ENCODE results near the gene PSD4.

DNA sequence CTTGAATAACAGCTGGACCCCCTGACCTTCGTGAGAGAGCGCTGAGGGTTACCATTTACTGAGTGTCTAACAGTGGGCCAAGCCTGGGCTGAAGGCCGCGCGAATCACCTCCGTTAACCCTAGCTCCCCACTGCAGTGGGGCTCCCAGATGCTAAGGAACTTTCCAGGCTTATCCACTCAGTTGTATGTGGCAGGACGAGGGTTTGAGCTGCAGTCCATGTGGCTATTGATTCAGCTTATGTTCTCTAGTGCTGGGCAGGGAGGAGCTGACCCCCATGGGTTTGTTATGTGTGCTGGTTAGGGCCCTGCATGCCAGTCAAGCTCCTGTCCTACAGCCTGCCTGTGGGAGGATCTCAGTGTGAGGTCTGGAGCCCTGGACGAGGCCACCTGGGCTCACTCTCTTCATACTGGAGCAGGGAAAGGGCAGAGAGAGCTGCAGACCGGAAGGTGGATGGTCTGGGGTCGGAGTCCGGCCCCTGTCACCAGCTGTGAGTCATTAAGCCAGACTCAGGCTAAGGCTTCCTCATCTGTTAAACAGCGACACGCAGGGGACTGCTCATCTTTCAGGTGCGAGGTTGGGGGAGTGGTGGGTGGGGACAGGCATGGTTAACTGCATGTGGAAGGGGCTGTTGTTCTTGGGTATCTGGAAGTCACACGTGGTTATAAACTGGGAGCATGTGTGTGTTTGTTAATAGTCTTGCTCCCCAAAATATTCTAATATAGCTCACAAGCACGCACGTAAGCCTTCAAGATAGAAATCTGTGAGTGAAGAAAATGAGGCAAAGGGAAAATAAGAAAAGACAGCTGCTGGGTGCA is 6.6 kb downstream of the PSD4 start:
- TF ChIP-seq ZNF24 (IDR thresholded peaks at IDR 0.05) = no peak
- TF ChIP-seq, protein P1, sequence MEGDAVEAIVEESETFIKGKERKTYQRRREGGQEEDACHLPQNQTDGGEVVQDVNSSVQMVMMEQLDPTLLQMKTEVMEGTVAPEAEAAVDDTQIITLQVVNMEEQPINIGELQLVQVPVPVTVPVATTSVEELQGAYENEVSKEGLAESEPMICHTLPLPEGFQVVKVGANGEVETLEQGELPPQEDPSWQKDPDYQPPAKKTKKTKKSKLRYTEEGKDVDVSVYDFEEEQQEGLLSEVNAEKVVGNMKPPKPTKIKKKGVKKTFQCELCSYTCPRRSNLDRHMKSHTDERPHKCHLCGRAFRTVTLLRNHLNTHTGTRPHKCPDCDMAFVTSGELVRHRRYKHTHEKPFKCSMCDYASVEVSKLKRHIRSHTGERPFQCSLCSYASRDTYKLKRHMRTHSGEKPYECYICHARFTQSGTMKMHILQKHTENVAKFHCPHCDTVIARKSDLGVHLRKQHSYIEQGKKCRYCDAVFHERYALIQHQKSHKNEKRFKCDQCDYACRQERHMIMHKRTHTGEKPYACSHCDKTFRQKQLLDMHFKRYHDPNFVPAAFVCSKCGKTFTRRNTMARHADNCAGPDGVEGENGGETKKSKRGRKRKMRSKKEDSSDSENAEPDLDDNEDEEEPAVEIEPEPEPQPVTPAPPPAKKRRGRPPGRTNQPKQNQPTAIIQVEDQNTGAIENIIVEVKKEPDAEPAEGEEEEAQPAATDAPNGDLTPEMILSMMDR (IDR thresholded peaks at IDR 0.05 in 2 of 3, conservative IDR thresholded peaks at IDR 0.05 in 1 of 3; ENCODE audit: control insufficient read depth in 2 of 3, extremely low read depth in 1 of 3, insufficient read depth in 1 of 3, low read depth in 3 of 3, low read length in 3 of 3) = no peak
- TF ChIP-seq BMI1 (IDR thresholded peaks at IDR 0.05; ENCODE audit: borderline replicate concordance) = no peak
- TF ChIP-seq, protein P2, sequence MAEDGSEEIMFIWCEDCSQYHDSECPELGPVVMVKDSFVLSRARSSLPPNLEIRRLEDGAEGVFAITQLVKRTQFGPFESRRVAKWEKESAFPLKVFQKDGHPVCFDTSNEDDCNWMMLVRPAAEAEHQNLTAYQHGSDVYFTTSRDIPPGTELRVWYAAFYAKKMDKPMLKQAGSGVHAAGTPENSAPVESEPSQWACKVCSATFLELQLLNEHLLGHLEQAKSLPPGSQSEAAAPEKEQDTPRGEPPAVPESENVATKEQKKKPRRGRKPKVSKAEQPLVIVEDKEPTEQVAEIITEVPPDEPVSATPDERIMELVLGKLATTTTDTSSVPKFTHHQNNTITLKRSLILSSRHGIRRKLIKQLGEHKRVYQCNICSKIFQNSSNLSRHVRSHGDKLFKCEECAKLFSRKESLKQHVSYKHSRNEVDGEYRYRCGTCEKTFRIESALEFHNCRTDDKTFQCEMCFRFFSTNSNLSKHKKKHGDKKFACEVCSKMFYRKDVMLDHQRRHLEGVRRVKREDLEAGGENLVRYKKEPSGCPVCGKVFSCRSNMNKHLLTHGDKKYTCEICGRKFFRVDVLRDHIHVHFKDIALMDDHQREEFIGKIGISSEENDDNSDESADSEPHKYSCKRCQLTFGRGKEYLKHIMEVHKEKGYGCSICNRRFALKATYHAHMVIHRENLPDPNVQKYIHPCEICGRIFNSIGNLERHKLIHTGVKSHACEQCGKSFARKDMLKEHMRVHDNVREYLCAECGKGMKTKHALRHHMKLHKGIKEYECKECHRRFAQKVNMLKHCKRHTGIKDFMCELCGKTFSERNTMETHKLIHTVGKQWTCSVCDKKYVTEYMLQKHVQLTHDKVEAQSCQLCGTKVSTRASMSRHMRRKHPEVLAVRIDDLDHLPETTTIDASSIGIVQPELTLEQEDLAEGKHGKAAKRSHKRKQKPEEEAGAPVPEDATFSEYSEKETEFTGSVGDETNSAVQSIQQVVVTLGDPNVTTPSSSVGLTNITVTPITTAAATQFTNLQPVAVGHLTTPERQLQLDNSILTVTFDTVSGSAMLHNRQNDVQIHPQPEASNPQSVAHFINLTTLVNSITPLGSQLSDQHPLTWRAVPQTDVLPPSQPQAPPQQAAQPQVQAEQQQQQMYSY (CRISPR knock-in tag; IDR thresholded peaks at IDR 0.05) = no peak
- no peak for TF ChIP-seq NFYB (IDR thresholded peaks at IDR 0.05; ENCODE audit: insufficient read depth, low read depth, low read length)
- TF ChIP-seq RFX5 (IDR thresholded peaks at IDR 0.05; ENCODE audit: low read depth, low read length) = no peak
- TF ChIP-seq SMAD5 (IDR thresholded peaks at IDR 0.05; ENCODE audit: low read depth) = no peak

All from GM12878 (cell line).